ENCODE measurements around the gene EXOC4. TPM values are rescaled to one million over a fixed set of nuclear protein-coding genes. Genes with fewer than 3 reads are reported as not detected.

Gene EXOC4
- total and polyA plus RNA-seq, 2 of the 13 experiments (the other 11 are each of a cell fraction or from before 2014, with no cell fraction given), result 22.5 to 39.0 TPM

DNA sequence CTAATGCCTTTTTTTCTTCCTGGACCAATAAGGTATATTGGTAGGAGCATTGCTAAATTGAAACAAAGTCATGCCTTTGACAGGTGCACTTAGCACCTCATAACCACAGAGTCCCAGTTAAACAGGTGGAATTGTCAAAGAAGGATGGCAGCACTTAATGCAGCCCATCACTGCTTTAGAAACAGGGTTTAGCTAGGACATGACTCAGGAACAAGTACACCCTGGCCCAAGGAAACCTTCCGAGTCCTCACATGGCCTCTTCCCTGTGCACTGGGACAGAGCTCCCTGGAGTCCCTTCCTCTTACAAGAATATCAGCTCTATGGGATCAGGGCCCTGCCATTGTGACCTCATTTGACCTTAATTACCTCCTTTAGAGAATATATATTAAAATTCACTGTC is 382.7 kb downstream of the EXOC4 start:
- H4K20me1 ChIP-seq (ENCODE audit: insufficient read depth, low read length), result no peaks in the 10 kb centered on the region
- intact Hi-C loops (cut with micrococcal nuclease; ENCODE audit: unreplicated experiment) (no loop called here), in situ Hi-C loops (cut with HindIII; ENCODE audit: extremely low pct_ligation_motif_present, low pct_unique_long_range_greater_than_20kb) (no loop called here)
- no peaks in the 10 kb centered on the region for H3K4me1 ChIP-seq (ENCODE audit: insufficient read depth, low read length)
- H3K27me3 ChIP-seq (ENCODE audit: control insufficient read depth in 1 of 2, insufficient read depth in 2 of 2, low read length in 2 of 2), result no peaks in the 10 kb centered on the region
- no peak overlapping the region for H3K9ac ChIP-seq (ENCODE audit: insufficient read depth, low read depth, low read length)
- H3K9me3 ChIP-seq (ENCODE audit: low read length), result no peaks in the 10 kb centered on the region
- ATAC-seq, result no peak
- BruUV-seq (replicated peaks), result no TSS peak
- TF ChIP-seq, protein P1, sequence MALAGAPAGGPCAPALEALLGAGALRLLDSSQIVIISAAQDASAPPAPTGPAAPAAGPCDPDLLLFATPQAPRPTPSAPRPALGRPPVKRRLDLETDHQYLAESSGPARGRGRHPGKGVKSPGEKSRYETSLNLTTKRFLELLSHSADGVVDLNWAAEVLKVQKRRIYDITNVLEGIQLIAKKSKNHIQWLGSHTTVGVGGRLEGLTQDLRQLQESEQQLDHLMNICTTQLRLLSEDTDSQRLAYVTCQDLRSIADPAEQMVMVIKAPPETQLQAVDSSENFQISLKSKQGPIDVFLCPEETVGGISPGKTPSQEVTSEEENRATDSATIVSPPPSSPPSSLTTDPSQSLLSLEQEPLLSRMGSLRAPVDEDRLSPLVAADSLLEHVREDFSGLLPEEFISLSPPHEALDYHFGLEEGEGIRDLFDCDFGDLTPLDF (CRISPR knock-in tag; IDR thresholded peaks at IDR 0.05), result no peak
- no peak for TF ChIP-seq CCAR2 (optimal IDR thresholded peaks at IDR 0.05; ENCODE audit: low read depth, low read length)
- TF ChIP-seq SRY (CRISPR knock-in tag; IDR thresholded peaks at IDR 0.05), result no peak
- TF ChIP-seq ZNF615 (CRISPR knock-in tag; IDR thresholded peaks at IDR 0.05; ENCODE audit: borderline replicate concordance), result no peak
- TF ChIP-seq, protein P2, sequence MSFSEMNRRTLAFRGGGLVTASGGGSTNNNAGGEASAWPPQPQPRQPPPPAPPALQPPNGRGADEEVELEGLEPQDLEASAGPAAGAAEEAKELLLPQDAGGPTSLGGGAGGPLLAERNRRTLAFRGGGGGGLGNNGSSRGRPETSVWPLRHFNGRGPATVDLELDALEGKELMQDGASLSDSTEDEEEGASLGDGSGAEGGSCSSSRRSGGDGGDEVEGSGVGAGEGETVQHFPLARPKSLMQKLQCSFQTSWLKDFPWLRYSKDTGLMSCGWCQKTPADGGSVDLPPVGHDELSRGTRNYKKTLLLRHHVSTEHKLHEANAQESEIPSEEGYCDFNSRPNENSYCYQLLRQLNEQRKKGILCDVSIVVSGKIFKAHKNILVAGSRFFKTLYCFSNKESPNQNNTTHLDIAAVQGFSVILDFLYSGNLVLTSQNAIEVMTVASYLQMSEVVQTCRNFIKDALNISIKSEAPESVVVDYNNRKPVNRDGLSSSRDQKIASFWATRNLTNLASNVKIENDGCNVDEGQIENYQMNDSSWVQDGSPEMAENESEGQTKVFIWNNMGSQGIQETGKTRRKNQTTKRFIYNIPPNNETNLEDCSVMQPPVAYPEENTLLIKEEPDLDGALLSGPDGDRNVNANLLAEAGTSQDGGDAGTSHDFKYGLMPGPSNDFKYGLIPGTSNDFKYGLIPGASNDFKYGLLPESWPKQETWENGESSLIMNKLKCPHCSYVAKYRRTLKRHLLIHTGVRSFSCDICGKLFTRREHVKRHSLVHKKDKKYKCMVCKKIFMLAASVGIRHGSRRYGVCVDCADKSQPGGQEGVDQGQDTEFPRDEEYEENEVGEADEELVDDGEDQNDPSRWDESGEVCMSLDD (CRISPR knock-in tag; IDR thresholded peaks at IDR 0.05; ENCODE audit: borderline replicate concordance), result no peak
- no peak for TF ChIP-seq RXRA (CRISPR knock-in tag; IDR thresholded peaks at IDR 0.05)
- TF ChIP-seq, protein P3, sequence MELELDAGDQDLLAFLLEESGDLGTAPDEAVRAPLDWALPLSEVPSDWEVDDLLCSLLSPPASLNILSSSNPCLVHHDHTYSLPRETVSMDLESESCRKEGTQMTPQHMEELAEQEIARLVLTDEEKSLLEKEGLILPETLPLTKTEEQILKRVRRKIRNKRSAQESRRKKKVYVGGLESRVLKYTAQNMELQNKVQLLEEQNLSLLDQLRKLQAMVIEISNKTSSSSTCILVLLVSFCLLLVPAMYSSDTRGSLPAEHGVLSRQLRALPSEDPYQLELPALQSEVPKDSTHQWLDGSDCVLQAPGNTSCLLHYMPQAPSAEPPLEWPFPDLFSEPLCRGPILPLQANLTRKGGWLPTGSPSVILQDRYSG (CRISPR knock-in tag; IDR thresholded peaks at IDR 0.05), result no peak
- TF ChIP-seq PHF8 (CRISPR knock-in tag; IDR thresholded peaks at IDR 0.05), result no peak
- TF ChIP-seq ZNF550 (CRISPR knock-in tag; IDR thresholded peaks at IDR 0.05; ENCODE audit: borderline replicate concordance), result no peak
- no peak for TF ChIP-seq ZNF780A (CRISPR knock-in tag; IDR thresholded peaks at IDR 0.05)
- TF ChIP-seq ZMYM2 (CRISPR knock-in tag; IDR thresholded peaks at IDR 0.05), result no peak
- no peak overlapping the region for H3K27ac ChIP-seq (ENCODE audit: extremely low read length, insufficient read depth, low read length)
- POLR2A ChIA-PET, result no interaction called here
- CTCF ChIA-PET (ENCODE audit: low intra/inter-chr PET ratio, low total read pairs), result no interaction called here
- H3K4me2 ChIP-seq (ENCODE audit: low read depth, low read length), result no peak overlapping the region
- no peak for DNase-seq (ENCODE audit: low spot score)
- H3K36me3 ChIP-seq (replicated peaks in 1 of 2; ENCODE audit: control insufficient read depth in 1 of 2, insufficient read depth in 2 of 2, low read length in 2 of 2), result no peaks in the 10 kb centered on the region; a peak in 1 of 5 replicates
- WGBS (ENCODE audit: low lambda C conversion rate), result 100% methylated on average over 1 of the region's 1 CpG
- H3K79me2 ChIP-seq (ENCODE audit: insufficient read depth, low read length), result no peaks in the 10 kb centered on the region
- FAIRE-seq, result no peak
- no peak overlapping the region for H3K4me3 ChIP-seq (replicated peaks in 1 of 3; ENCODE audit: insufficient read depth in 1 of 3, low read depth in 2 of 3, low read length in 3 of 3)
- no peak overlapping the region for H2AFZ ChIP-seq (ENCODE audit: low read length)

Data from HepG2 (cell line).